22Rv1 (cell line): Measurements from ENCODE around the gene SLC2A4RG.

Experiments
- ZFX ChIP-seq: fragments of 450-650 bp; IDR thresholded peaks from 2 replicates; pipeline ENCODE4 v1.6.1; 2017; ENCODE audit warnings: antibody characterized with exemption, borderline replicate concordance
- TF ChIP-seq, protein P1 (sequence below): fragments of 450-650 bp; IDR thresholded peaks from 2 replicates; pipeline ENCODE4 v1.5.1; 2017; ENCODE audit warnings: mild to moderate bottlenecking

DNA sequence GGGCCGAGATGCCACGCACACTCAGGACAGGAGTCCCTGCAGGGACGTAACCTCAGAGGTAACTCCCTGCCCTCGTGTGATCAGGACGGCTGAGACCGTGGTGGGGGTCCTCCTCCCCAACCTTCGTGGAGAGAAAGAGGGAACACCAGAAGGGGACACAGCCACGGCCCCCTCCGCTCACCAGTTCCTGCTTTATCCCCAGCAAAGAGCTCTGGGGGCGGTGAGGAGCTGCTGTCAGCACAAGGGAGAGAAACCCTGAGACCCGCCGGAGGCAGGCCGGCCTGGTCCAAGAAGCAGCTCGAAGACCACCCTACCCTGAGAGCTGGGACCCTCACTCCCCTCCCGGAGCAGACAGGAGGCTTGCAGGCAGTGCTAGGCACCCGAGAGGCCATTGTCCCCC lies 44.4 kb downstream of the SLC2A4RG start:
- TF ChIP-seq, protein P1, sequence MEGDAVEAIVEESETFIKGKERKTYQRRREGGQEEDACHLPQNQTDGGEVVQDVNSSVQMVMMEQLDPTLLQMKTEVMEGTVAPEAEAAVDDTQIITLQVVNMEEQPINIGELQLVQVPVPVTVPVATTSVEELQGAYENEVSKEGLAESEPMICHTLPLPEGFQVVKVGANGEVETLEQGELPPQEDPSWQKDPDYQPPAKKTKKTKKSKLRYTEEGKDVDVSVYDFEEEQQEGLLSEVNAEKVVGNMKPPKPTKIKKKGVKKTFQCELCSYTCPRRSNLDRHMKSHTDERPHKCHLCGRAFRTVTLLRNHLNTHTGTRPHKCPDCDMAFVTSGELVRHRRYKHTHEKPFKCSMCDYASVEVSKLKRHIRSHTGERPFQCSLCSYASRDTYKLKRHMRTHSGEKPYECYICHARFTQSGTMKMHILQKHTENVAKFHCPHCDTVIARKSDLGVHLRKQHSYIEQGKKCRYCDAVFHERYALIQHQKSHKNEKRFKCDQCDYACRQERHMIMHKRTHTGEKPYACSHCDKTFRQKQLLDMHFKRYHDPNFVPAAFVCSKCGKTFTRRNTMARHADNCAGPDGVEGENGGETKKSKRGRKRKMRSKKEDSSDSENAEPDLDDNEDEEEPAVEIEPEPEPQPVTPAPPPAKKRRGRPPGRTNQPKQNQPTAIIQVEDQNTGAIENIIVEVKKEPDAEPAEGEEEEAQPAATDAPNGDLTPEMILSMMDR: no peak
- TF ChIP-seq ZFX: no peak
